ENCODE results near the gene LRRC47. TPM values are rescaled to one million over a fixed set of nuclear protein-coding genes. Genes with fewer than 3 reads are reported as not detected.

The LRRC47 gene
- total and polyA plus RNA-seq, 2 of the 8 experiments (the other 6 are each of a cell fraction or from before 2014, with no cell fraction given): 38.3 to 82.4 TPM

GRCh38 chr1:3745590-3746381 is 50.5 kb downstream of the LRRC47 start:
- ChIA-PET POLR2A (ENCODE audit: partially characterized antibody) (interaction anchor here (0.8 to 2.6 kb wide), 8 partner anchors 10 to 1516 kb away, joined by 3 to 12 read pairs (median 4); no protein-coding TSS in a partner anchor), CTCF (ENCODE audit: partially characterized antibody) (interaction anchor here (0.7 to 1.7 kb wide), 4 partner anchors 18 to 255 kb away, joined by 3 to 5 read pairs (median 4); no protein-coding TSS in a partner anchor)
- H2BK120ac ChIP-seq (replicated peaks; ENCODE audit: low read depth, low read length): no peak overlapping the region
- H3K27me3 ChIP-seq (replicated peaks in 1 of 4; ENCODE audit: control insufficient read depth in 3 of 4, extremely low read depth in 1 of 4, insufficient read depth in 3 of 4, low read length in 3 of 4): no peaks in the 10 kb centered on the region; a peak in 3 of 7 replicates
- H3K14ac ChIP-seq (ENCODE audit: insufficient read length): no peak overlapping the region
- peak overlapping the region; percentile 75 to 97 for H3K4me2 ChIP-seq (ENCODE audit: insufficient read depth in 1 of 2, low read depth in 2 of 2, low read length in 2 of 2)
- H2BK15ac ChIP-seq (ENCODE audit: low read length): peak overlapping the region; percentile 97
- H2AK5ac ChIP-seq (ENCODE audit: low read depth, low read length): peak overlapping the region; percentile 3; the same call in 1 of the 2 replicates
- H4K5ac ChIP-seq (ENCODE audit: insufficient read length, low read depth, low read length): no peak overlapping the region
- peaks cover 0 to 16% (median 13%) of the 10 kb centered on the region in 4 experiments; a peak in 6 of 7 replicates for H3K4me1 ChIP-seq (replicated peaks in 1 of 4; ENCODE audit: control insufficient read depth in 3 of 4, insufficient read depth in 4 of 4, low read length in 3 of 4)
- H3K4ac ChIP-seq (replicated peaks; ENCODE audit: insufficient read length, low read depth, low read length): no peak overlapping the region
- H3K9me3 ChIP-seq (ENCODE audit: insufficient read depth in 2 of 2, low read depth in 1 of 2, low read length in 1 of 2): no peaks in the 10 kb centered on the region
- peak overlapping the region; percentile 75 to 87 (median 82) for H3K4me3 ChIP-seq (ENCODE audit: extremely low read depth in 1 of 4, insufficient read depth in 2 of 4, low read depth in 3 of 4, low read length in 4 of 4)
- H2AFZ ChIP-seq (ENCODE audit: low read length): no peak overlapping the region
- H3K79me2 ChIP-seq (ENCODE audit: control insufficient read depth in 1 of 2, insufficient read depth in 2 of 2, low read length in 2 of 2): peaks cover 0 to 31% of the 10 kb centered on the region in 2 experiments; a peak in 3 of 4 replicates
- H3K9ac ChIP-seq (replicated peaks in 1 of 4; ENCODE audit: extremely low read depth in 1 of 4, low read depth in 3 of 4, low read length in 3 of 4): peak overlapping the region in 2 of 4 experiments; percentile 44 to 61; a peak in 4 of 7 replicates
- H3K23ac ChIP-seq (ENCODE audit: insufficient read length): no peak overlapping the region
- H3K36me3 ChIP-seq (ENCODE audit: control insufficient read depth in 2 of 4, insufficient read depth in 4 of 4, low read length in 3 of 4): peaks cover 5 to 31% (median 19%) of the 10 kb centered on the region in 4 experiments
- no peak overlapping the region for H3K27ac ChIP-seq (ENCODE audit: low read depth, low read length)
- H4K91ac ChIP-seq (replicated peaks; ENCODE audit: insufficient read length, low read length): peak overlapping the region; percentile 4
- no peak overlapping the region for H3K56ac ChIP-seq (replicated peaks; ENCODE audit: insufficient read length, low read depth, low read length)
- H2BK5ac ChIP-seq (ENCODE audit: low read depth, low read length): peak overlapping the region; percentile 24
- peaks cover 23% of the 10 kb centered on the region for H3K79me1 ChIP-seq (ENCODE audit: low read depth, low read length)
- H2BK20ac ChIP-seq (ENCODE audit: low read length): 0 out of 2 replicates have a peak overlapping the region, but pooled peaks have one; percentile 61
- DNase-seq (ENCODE audit: low read depth in 1 of 2, low spot score in 2 of 2) (no peak), FAIRE-seq (no peak)
- H2BK12ac ChIP-seq (ENCODE audit: low read depth, low read length): peak overlapping the region; percentile 62; the same call in 1 of the 2 replicates
- peaks cover 14% of the 10 kb centered on the region for H3K23me2 ChIP-seq (ENCODE audit: low read depth, low read length)
- H3K18ac ChIP-seq (ENCODE audit: extremely low read depth, low read length): no peak overlapping the region; the same call in 1 of the 2 replicates
- H4K8ac ChIP-seq (ENCODE audit: extremely low read depth, insufficient read depth, low read length): no peak overlapping the region; the same call in 1 of the 2 replicates
- WGBS, 2 experiments (ENCODE audit: extremely low coverage in 1 of 2, insufficient coverage in 1 of 2, insufficient read length in 1 of 2, insufficient replicate concordance in 2 of 2, low coverage in 1 of 2, low lambda C conversion rate in 2 of 2, missing lambda C conversion rate in 1 of 2): 85% methylated on average over 24 of the region's 25 CpGs; no CpG with 5 or more reads in 1 of the 2 experiments
- H4K20me1 ChIP-seq (replicated peaks in 1 of 2; ENCODE audit: control insufficient read depth in 1 of 2, insufficient read depth in 2 of 2, low read length in 2 of 2): peaks cover 8 to 37% of the 10 kb centered on the region in 2 experiments
- TF ChIP-seq MAX (IDR thresholded peaks at IDR 0.05) (no peak), CEBPB (IDR thresholded peaks at IDR 0.05; ENCODE audit: low read depth, low read length) (no peak), CREB1 (IDR thresholded peaks at IDR 0.05) (no peak), EZH2 (IDR thresholded peaks at IDR 0.05; ENCODE audit: low read depth, low read length, severe bottlenecking) (no peak), KDM1A (IDR thresholded peaks at IDR 0.05; ENCODE audit: borderline replicate concordance, low read length) (no peak), MAFK (IDR thresholded peaks at IDR 0.05; ENCODE audit: low read depth, low read length) (no peak), CHD2 (IDR thresholded peaks at IDR 0.05; ENCODE audit: low read length) (no peak), BCL11A (IDR thresholded peaks at IDR 0.05; ENCODE audit: low read depth in 2 of 2, low read length in 2 of 2) (no peak), SUZ12 (IDR thresholded peaks at IDR 0.05; ENCODE audit: low read length) (no peak)

Measured in H1 (cell line).